Measurements from ENCODE around the gene CDKL5.

GRCh38 chrX:18449236-18449635 is 23.8 kb downstream of the CDKL5 start:
- TF ChIP-seq CTCF (IDR thresholded peaks at IDR 0.05), result no peak
- TF ChIP-seq POLR2A (IDR thresholded peaks at IDR 0.05), result no peak

Data from adrenal gland (tissue), 5 donors.